HL-60/S4 (cell line): ENCODE results near the gene CLDN19.

Experiments
- in situ Hi-C: fragments of 300-500 bp; cut with MboI; formaldehyde crosslinking; loops from 2 replicates; pipeline ENCODE4 v1.14.3; 2022; ENCODE audit warnings: low sequenced_read_pairs

Gene CLDN19, protein sequence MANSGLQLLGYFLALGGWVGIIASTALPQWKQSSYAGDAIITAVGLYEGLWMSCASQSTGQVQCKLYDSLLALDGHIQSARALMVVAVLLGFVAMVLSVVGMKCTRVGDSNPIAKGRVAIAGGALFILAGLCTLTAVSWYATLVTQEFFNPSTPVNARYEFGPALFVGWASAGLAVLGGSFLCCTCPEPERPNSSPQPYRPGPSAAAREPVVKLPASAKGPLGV

DNA sequence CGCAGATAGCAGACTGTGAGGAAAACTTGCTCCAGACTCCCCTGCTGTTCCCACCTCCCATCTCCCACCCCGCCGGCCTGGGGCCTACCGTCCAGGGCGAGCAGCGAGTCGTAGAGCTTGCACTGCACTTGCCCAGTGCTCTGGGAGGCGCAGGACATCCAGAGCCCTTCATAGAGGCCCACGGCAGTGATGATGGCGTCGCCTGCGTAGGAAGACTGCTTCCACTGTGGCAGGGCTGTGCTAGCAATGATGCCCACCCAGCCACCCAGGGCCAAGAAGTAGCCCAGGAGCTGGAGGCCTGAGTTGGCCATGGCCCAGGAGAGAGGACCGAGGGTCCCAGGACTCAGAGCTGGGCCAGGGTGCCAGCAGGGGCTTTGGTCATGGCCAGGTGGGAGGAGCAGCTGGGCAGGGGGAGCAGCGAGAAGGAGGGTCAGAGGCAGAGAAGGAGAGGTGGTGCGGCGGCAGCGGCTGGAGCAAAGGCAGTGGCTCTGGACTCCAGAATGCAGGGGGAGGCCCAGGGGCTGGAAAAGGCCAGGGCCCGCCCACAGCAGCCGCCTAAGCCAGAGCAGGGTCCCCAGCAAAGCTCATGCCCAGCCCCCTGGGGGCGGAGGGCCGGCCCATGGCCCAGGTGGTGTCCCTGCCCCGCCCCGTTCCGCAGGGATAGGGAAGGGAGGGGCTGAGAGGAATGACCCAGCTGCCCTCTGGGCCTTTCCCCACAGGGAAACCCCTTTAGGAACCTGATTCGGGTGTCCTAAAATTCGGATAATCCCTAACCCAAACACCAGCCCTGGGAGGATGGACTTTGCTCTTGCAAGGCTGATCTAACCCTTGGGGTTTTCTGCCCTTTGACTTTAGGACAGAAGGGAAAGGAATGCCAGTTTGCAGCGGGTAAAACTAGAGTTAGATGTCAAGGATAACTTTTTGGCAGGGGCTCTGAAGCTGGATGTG, at the start of gene CLDN19:
CLDN19 (minus strand) TSS at position 484 of the 948 bp plus-strand sequence; CDS start at position 311, 173 bp downstream.
- in situ Hi-C loops = loop anchor here (10.0 to 25.0 kb wide), 3 partner anchors 225 to 578 kb away; partner anchors contain the start of genes GUCA2A and GUCA2B

- in situ Hi-C loops = loop anchor here (10.0 kb wide), 1 partner anchor 287 kb away; no protein-coding TSS in a partner anchor
These were observed 48.0 kb upstream of the CLDN19 start for GRCh38 chr1:42788021-42788420.

DNA sequence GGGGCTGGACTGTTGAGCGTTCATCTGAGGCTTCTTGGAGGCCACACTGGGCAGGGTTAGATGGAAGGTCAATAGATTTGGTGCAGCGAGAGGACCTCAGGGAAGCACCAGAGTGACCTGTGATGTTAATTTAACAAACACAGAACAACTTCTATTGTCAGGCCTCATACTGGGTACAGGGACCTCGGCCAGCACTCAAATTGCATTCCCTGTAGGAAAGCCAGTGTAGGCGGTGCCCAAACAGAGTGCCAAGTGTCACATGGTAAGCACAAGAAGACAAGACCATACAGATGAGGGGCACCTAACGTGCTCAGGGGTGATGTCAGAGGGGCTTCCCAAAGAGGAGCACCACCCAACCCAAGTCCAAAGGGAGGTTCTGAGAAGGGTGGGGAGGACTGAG, 46.1 kb upstream of the CLDN19 start:
- in situ Hi-C loops = loop anchor here (10.0 kb wide), 1 partner anchor 289 kb away; no protein-coding TSS in a partner anchor

GRCh38 chr1:42784946-42785693, 45.1 kb upstream of the CLDN19 start, which contains the start of gene TMEM269:
TMEM269 (plus strand) TSS chr1:42784991; CDS start chr1:42789894, 4,903 bp downstream.
- in situ Hi-C loops = loop anchor here (10.0 kb wide), 1 partner anchor 290 kb away; no protein-coding TSS in a partner anchor

DNA sequence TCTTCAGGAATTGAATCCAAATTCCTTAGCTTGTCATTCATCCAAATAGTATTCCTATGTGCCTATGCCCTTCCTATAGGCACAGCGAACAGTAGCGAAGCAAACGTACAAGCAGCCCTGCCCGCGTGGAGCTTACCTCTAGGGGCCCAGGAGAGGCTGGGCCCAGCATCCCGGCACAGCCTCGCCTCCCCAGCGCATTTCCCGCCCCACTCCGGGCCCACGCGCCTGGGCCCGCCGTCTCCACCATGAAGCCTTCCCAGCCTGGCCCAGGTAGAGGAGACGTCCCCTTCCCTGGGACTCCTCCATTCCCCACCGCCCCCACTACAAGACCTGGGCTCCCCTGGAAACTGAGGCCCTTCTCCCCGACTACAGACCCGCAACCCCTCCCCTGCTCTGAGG, 44.5 kb upstream of the CLDN19 start:
- in situ Hi-C loops = loop anchor here (10.0 kb wide), 1 partner anchor 290 kb away; no protein-coding TSS in a partner anchor

DNA sequence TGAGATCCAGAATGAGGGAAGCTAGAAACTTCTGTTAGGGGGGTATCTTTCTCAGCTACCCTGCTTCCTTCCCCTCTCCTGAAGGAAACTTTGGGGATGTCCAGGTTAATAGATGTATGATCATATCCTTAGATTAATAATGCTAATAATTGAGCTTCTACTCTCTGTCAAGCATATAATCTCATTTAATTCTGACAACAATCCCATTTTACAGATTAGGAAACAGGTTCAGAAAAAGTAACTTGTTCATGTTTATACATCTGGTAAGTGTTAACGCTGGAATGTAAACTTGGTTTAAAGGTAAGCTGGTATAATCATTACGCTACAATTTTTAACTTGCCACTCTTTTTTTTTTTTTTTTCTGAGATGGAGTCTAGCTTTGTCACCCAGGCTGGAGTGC, 43.1 kb upstream of the CLDN19 start:
- in situ Hi-C loops = loop anchor here (10.0 kb wide), 1 partner anchor 292 kb away; no protein-coding TSS in a partner anchor

- in situ Hi-C loops = loop anchor here (10.0 kb wide), 1 partner anchor 295 kb away; no protein-coding TSS in a partner anchor
These were observed 40.1 kb upstream of the CLDN19 start for GRCh38 chr1:42780176-42780575.

DNA sequence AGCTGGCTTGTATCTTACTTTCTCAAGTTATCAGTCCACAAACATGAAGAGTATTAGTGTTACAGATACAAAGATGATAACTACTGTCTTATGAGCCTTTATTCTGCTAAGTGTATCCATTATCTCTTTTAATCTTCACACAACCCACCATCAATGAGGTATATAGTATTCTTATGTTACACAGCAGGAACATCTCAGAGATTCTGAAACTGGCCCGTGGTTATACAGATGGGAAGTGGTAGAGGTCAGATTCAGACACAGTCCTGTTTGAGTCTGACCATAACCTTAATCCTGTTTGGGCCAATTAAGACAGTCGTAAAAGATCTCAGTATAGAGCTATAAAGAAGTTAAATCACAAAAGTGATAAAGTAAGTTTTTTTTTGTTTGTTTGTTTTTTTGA, 39.7 kb upstream of the CLDN19 start:
- in situ Hi-C loops = loop anchor here (10.0 kb wide), 1 partner anchor 295 kb away; no protein-coding TSS in a partner anchor

DNA sequence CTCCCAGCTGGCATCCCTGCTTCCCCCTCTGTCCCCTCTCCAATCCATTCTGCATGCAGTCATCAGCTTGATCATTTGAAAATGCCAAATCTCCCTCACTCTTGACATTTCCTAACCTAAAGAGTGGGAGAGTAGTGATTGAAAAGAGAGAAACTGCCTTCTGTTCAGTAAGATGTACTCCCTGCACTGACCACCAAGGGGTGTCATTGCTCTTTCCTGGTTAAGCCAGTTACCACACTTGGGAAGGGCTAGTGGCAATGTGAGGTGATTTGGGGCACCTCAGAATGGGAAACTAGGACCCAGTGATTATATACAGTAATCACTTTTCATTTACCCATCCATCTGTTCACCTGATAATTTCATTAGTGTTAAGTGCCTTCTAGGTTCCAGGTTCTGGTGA, 37.8 kb upstream of the CLDN19 start:
- in situ Hi-C loops = no loop called here

DNA sequence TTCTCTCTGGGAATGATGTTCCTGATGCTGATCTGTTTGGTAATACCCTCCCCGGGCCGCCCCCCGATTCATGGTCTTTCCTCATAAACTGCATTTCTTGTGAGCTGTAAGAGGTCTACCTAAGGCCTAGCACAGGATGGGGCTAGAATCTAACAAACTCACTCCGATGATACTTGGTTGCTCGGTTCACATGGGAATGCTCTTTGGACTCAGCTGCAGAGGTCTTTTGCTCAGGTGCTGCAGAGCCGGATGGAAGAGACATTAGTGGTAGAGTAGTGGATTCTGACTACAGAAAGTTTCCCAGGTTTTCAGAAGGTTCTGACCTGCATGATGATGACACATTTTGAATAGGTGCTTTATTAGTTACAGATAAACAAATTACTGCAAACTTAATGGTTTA, 36.5 kb upstream of the CLDN19 start:
- in situ Hi-C loops = no loop called here

DNA sequence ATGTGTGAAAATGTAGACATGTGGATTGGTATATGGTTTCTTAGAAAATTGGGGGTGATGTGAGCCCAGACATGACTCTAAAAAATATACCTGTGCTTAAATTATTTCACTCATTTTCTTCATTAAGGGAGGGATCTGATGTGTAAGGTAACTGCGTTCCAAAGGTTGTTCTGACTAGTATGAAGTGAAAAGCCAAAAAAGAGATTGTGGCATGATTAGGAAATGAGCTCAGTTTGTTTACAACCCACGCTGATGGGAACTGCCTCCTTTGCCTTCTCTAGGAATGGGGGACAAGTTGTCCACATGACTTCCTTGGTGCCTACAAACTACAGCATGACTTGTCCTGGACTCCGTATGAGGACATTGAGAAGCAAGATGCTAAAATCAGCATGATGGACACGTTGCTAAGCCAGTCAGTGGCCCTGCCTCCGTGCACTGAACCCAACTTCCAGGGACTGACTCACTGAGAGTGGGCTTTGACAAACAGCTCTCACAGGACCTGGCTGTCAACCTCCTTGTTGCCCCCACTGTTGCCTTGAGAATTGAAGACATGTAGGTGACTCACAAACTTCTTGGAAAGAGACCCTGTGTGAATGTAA, 35.0 kb upstream of the CLDN19 start:
- in situ Hi-C loops = no loop called here

DNA sequence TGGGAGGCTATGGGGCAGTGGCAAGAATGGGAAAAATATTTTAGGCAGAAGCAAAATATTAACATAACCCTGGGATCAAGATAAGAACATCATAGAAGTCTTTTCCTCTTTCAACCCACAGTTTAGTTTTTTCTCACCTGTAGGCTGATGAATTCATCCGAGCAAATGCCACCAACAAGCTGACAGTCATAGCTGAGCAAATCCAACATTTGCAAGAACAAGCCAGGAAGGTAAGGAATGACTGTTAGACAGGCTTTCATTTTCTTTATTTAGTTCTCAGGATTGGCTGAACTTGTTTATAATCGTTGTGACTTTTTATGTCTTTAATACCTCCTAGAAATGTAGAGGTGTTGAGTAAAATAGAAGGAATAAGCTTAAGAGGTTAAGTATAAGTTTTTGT, 33.4 kb upstream of the CLDN19 start:
- in situ Hi-C loops = no loop called here

DNA sequence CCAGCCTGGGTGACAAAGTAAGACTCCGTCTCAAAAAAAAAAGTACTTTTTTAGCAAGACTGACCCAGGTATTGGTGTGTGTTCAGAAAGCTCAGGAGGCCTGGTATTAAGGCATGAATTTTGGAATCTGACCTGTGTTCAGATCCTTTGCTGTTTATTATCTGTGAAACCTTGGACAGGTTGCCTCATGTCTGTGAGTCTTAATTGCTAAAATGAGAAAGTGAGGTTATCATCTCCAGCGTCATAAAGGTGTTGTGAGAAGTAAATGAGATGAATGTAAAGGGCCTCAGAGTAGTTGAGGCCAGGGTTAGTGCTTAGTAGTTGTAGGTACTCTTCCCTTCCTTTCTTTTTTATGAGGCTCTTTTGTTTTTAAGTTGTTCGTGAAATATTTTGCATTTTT, 29.8 kb upstream of the CLDN19 start:
- in situ Hi-C loops = no loop called here

GRCh38 chr1:42768172-42768571, 28.1 kb upstream of the CLDN19 start:
- in situ Hi-C loops = no loop called here

DNA sequence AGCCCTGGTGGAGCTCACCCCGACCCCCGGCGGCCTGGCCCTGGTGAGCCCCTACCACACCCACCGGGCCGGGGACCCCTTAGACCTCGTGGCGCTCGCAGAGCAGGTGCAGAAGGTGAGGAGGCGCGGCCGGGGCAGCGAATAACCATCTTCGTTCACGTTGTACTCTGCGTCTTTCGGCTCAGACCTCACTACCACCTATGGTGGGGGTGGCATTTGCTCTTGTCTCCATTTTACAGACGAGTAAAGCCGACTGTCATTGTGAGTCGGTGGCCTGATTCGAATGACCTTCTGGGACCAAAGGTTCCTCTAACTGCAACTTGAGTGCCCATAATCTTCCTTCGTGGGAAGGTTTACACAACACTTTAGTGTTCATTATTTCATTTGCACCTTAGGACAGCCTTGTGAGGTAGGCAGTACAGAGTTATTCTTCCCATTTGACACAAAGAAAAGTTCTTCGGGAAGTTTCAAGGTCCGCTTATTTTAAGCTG, 27.5 kb upstream of the CLDN19 start:
- in situ Hi-C loops = no loop called here

DNA sequence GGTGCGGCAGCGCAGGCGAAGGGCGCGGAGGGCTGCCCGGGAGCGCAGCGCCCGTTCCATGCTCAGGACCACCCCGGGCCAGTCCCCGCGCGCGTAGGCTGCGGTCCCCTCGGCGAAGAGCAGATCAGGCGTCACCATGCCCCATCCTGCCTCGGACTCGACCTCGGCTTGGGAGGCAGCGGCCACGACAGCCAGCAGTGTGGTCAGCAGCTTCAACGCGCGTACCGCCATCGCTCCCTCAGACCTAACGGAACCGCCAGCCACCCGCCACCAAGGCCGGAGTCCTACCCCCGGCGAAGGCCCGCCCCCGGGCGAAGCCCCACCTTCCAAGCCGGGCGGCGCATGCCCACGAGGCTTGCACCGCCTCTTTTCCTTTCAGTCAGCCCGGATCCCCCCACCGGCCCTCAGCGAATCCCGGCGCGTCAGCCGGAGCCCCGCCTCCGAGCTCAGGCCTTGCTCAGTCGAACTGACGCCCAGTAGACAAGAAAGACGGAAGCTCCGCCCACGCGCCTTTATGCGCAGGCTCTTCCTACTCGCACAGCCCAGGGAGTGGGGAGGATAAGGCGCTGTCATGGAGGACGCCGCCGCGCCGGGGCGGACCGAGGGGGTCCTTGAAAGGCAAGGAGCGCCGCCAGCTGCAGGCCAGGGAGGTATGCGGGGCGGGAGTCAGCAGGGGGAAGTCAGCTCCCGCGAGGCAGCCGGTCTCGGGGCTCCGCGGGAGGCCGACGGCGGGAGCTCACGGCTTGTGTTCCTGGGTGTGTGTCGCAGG, 26.9 kb upstream of the CLDN19 start, which contains the start of the genes C1orf50 and P3H1:
C1orf50 (plus strand) TSS at position 509 of the 769 bp plus-strand sequence; CDS start at position 572, 63 bp downstream.
P3H1 (minus strand) TSS at position 288 of the 769 bp plus-strand sequence; CDS start at position 231, 57 bp downstream.
- in situ Hi-C loops = no loop called here

- in situ Hi-C loops = no loop called here
These were observed 26.1 kb upstream of the CLDN19 start for GRCh38 chr1:42765832-42766740.

- in situ Hi-C loops = no loop called here
These were observed 25.2 kb upstream of the CLDN19 start for GRCh38 chr1:42765269-42765668.
